Natural killer cell (primary cell): ENCODE data around the gene ANGPTL8. TPM values are rescaled to one million over a fixed set of nuclear protein-coding genes. Genes with fewer than 3 reads are reported as not detected.

Experiments used
- ATAC-seq, 3 donors: fragments of 150-1000 bp in 2 of 3; fragments of 200-7000 bp in 1 of 3; cut with Tn5 transposase; 1 replicate in 1 of 3; 2 replicates in 2 of 3; pipeline ENCODE4 v1.10.0; 2021; ENCODE audit warnings: mild to moderate bottlenecking in 2 of 3, moderate library complexity in 2 of 3
- DNase-seq, 2 donors: peaks; one replicate each; pipeline versions ENCODE4 v3.0.0 to v3.0.0-alpha.2; 2013 to 2021; ENCODE audit warnings: mixed read lengths in 1 of 2
- H3K27ac ChIP-seq: one replicate; pipeline ENCODE4 v1.5.1; 2013; ENCODE audit warnings: mild to moderate bottlenecking, low read length
- H3K27me3 ChIP-seq: one replicate; pipeline ENCODE4 v1.6.1; 2013; ENCODE audit warnings: low read length; ENCODE audit not compliant: control insufficient read depth, insufficient read depth
- H3K36me3 ChIP-seq: one replicate; pipeline ENCODE4 v1.6.1; 2013; ENCODE audit warnings: low read length; ENCODE audit not compliant: control insufficient read depth, insufficient read depth
- H3K4me1 ChIP-seq: one replicate; pipeline ENCODE4 v1.6.1; 2013; ENCODE audit warnings: low read length; ENCODE audit not compliant: control insufficient read depth, insufficient read depth
- H3K4me3 ChIP-seq: one replicate; pipeline ENCODE4 v1.5.1; 2013; ENCODE audit warnings: low read length
- H3K9me3 ChIP-seq: one replicate; pipeline ENCODE4 v1.6.1; 2013; ENCODE audit warnings: low read length; ENCODE audit not compliant: control insufficient read depth, insufficient read depth
- H3K27ac Mint-ChIP-seq, 2 donors: one replicate each; pipeline ENCODE4 v1.8.0; 2022; ENCODE audit warnings: mild to moderate bottlenecking in 2 of 2, mixed read lengths in 2 of 2, moderate library complexity in 1 of 2
- H3K27me3 Mint-ChIP-seq, 2 donors: one replicate each; pipeline ENCODE4 v1.8.0; 2022; ENCODE audit warnings: low read depth in 2 of 2, mixed read lengths in 2 of 2
- H3K36me3 Mint-ChIP-seq: one replicate; pipeline ENCODE4 v1.8.0; 2022; ENCODE audit warnings: mixed read lengths
- H3K4me1 Mint-ChIP-seq, 2 donors: one replicate each; pipeline ENCODE4 v1.8.0; 2022; ENCODE audit warnings: mixed read lengths in 2 of 2
- H3K4me3 Mint-ChIP-seq: one replicate; pipeline ENCODE4 v1.8.0; 2022; ENCODE audit warnings: mild to moderate bottlenecking, moderate library complexity, mixed read lengths
- H3K9me3 Mint-ChIP-seq, 2 donors: one replicate each; pipeline ENCODE4 v1.8.0; 2022; ENCODE audit warnings: mixed read lengths in 2 of 2
- WGBS: methylation state at CpG from one replicate; pipeline ENCODE4 v1.1.7; 2013; ENCODE audit warnings: missing lambda C conversion rate; ENCODE audit not compliant: insufficient coverage; 5-methylcytosine and 5-hydroxymethylcytosine counted together
- intact Hi-C: fragments of 100-400 bp; cut with micrococcal nuclease; formaldehyde crosslinking; loops from one replicate; pipeline ENCODE4 v1.14.2; 2022
- total RNA-seq, 4 donors: library from RNA; stranded (reverse); fragments of 120-200 nt in 1 of 4; gene quantifications; one replicate each; pipeline versions ENCODE4 v1.2.3 to v1.2.4, GENCODE V29; 2013 to 2022
- TF ChIP-seq, protein P1 (sequence below): fragments of 200-600 bp; IDR thresholded peaks from one replicate; pipeline ENCODE4 v1.8.0; 2022; ENCODE audit warnings: antibody characterized with exemption

Gene ANGPTL8
- total RNA-seq, 3 donors from 2014 or later (not counting 1 experiment from before 2014, with no cell fraction given) = not detected

DNA sequence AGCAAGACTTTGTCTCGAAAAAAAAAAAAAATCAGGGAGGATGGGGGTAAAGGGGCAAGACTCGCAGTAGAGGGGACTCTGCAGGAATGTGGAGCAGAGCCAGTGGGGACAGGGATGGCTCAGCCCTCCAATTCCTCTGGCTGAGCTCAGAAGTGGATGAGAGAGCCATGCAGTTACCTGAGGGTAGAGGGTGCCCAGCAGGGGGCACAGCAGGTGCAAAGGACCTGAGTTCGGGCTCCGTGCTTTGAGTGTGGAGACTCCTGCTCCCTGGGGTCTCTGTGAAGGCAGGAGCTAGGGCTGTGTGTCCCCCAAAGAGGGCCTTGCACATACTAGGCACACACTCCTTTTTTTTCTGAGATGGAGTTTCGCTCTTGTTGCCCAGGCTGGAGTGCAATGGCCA lies 15.2 kb downstream of the ANGPTL8 start:
- Mint-ChIP-seq H3K36me3 (no peaks in the 10 kb centered on the region), H3K27ac (no peak overlapping the region), H3K27me3 (peaks cover 0 to 7% of the 10 kb centered on the region in 2 donors), H3K9me3 (no peaks in the 10 kb centered on the region), H3K4me3 (no peak overlapping the region), H3K4me1 (no peaks in the 10 kb centered on the region)
- Histone ChIP-seq H3K4me1 (no peaks in the 10 kb centered on the region), H3K27me3 (no peaks in the 10 kb centered on the region), H3K9me3 (no peaks in the 10 kb centered on the region), H3K4me3 (no peak overlapping the region), H3K36me3 (no peaks in the 10 kb centered on the region), H3K27ac (no peak overlapping the region)
- WGBS = 92% methylated on average over 5 of the region's 5 CpGs
- intact Hi-C loops = no loop called here
- no peak for DNase-seq
- ATAC-seq = no peak
- TF ChIP-seq, protein P1, sequence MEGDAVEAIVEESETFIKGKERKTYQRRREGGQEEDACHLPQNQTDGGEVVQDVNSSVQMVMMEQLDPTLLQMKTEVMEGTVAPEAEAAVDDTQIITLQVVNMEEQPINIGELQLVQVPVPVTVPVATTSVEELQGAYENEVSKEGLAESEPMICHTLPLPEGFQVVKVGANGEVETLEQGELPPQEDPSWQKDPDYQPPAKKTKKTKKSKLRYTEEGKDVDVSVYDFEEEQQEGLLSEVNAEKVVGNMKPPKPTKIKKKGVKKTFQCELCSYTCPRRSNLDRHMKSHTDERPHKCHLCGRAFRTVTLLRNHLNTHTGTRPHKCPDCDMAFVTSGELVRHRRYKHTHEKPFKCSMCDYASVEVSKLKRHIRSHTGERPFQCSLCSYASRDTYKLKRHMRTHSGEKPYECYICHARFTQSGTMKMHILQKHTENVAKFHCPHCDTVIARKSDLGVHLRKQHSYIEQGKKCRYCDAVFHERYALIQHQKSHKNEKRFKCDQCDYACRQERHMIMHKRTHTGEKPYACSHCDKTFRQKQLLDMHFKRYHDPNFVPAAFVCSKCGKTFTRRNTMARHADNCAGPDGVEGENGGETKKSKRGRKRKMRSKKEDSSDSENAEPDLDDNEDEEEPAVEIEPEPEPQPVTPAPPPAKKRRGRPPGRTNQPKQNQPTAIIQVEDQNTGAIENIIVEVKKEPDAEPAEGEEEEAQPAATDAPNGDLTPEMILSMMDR = no peak

DNA sequence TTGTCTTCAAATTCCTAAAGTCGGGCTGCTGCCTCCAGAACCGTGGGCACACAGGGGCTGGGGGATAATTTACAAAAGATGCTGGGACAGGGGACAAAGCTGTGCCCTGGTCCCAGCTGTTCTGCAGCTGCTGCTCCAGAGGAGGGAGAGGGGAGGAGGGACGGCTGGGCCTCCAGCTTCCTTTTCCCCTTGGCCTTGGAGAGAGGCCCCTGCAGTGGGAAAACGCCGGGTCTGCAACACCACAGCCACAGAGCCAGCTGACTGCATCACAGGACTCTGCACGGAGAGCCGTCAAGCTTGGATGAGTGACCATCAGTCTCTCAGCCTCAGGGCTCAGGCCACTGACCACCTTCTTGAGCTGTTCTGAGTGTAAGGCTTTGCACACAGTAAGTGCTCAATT lies 16.8 kb downstream of the ANGPTL8 start:
- TF ChIP-seq, protein P1 = no peak
- intact Hi-C loops = no loop called here

GRCh38 chr19:11257846-11258380 lies 18.5 kb downstream of the ANGPTL8 start:
- H3K36me3 Mint-ChIP-seq = no peaks in the 10 kb centered on the region

More for the DNA sequence above, 16.8 kb downstream of the ANGPTL8 start:
- no peaks in the 10 kb centered on the region for H3K9me3 ChIP-seq
- Mint-ChIP-seq H3K4me3 (no peak overlapping the region), H3K9me3 (no peaks in the 10 kb centered on the region), H3K27me3 (peaks cover 0 to 15% of the 10 kb centered on the region in 2 donors), H3K36me3 (no peaks in the 10 kb centered on the region), H3K27ac (no peak overlapping the region), H3K4me1 (no peaks in the 10 kb centered on the region)
- no peaks in the 10 kb centered on the region for H3K36me3 ChIP-seq
- H3K27ac ChIP-seq = no peak overlapping the region
- 20% methylated on average over 7 of the region's 7 CpGs for WGBS
- DNase-seq = no peak
- H3K4me1 ChIP-seq = no peaks in the 10 kb centered on the region
- no peaks in the 10 kb centered on the region for H3K27me3 ChIP-seq
- no peak overlapping the region for H3K4me3 ChIP-seq
- ATAC-seq = no peak

More at GRCh38 chr19:11257846-11258380, 18.5 kb downstream of the ANGPTL8 start:
- H3K27me3 ChIP-seq = peaks cover 9% of the 10 kb centered on the region
- H3K27me3 Mint-ChIP-seq = peaks cover 0 to 15% of the 10 kb centered on the region in 2 donors
- 100% methylated on average over 2 of the region's 3 CpGs for WGBS
- H3K9me3 ChIP-seq = no peaks in the 10 kb centered on the region
- no peaks in the 10 kb centered on the region for H3K9me3 Mint-ChIP-seq
- no peak overlapping the region for H3K4me3 ChIP-seq
- no peak overlapping the region for H3K27ac Mint-ChIP-seq
- H3K4me1 Mint-ChIP-seq = no peaks in the 10 kb centered on the region
- H3K36me3 ChIP-seq = no peaks in the 10 kb centered on the region
- H3K27ac ChIP-seq = no peak overlapping the region
- TF ChIP-seq, protein P1 = no peak
- ATAC-seq (no peak), DNase-seq (no peak)
- intact Hi-C loops = no loop called here
- peaks cover 10% of the 10 kb centered on the region for H3K4me1 ChIP-seq
- no peak overlapping the region for H3K4me3 Mint-ChIP-seq
